Astrocyte (in vitro differentiated cells and primary cell): ENCODE data around the gene AKAP13.

Experiments used
- EZH2 ChIP-seq: IDR thresholded peaks from 2 replicates; pipeline ENCODE4 v1.6.1; 2012; ENCODE audit warnings: mild to moderate bottlenecking, low read length, inconsistent platforms; ENCODE audit not compliant: insufficient read depth
- TF ChIP-seq, protein P1 (sequence below): IDR thresholded peaks from 2 replicates; pipeline ENCODE4 v1.5.1; 2011; ENCODE audit warnings: low read depth, mild to moderate bottlenecking, inconsistent platforms, low read length, moderate library complexity; ENCODE audit not compliant: insufficient read depth

DNA sequence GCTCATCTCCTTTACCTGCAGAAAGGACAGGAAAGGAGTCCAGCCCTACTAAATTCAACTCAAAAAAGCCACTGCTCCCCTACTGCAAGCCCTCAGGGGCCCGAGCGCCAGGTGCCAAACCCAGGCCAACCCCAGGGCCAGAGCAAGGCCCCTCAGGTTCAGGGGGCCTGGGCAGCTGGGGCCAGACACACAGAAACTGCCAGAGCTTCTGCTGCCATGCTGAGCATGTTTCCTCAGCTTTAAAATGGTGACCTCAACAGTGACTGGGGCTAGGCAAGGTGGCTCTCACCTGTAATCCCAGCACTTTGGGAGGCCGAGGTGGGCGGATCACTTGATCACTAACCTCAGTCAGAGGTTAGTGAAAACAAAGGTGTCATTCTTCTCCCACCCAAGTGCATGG is 375.5 kb downstream of the AKAP13 start:
- TF ChIP-seq, protein P1, sequence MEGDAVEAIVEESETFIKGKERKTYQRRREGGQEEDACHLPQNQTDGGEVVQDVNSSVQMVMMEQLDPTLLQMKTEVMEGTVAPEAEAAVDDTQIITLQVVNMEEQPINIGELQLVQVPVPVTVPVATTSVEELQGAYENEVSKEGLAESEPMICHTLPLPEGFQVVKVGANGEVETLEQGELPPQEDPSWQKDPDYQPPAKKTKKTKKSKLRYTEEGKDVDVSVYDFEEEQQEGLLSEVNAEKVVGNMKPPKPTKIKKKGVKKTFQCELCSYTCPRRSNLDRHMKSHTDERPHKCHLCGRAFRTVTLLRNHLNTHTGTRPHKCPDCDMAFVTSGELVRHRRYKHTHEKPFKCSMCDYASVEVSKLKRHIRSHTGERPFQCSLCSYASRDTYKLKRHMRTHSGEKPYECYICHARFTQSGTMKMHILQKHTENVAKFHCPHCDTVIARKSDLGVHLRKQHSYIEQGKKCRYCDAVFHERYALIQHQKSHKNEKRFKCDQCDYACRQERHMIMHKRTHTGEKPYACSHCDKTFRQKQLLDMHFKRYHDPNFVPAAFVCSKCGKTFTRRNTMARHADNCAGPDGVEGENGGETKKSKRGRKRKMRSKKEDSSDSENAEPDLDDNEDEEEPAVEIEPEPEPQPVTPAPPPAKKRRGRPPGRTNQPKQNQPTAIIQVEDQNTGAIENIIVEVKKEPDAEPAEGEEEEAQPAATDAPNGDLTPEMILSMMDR, result no peak
- TF ChIP-seq EZH2, result no peak
